Activated CD4-positive, alpha-beta T cell treated with anti-CD3 and anti-CD28 coated beads for 1 hour (primary cell): Measurements from ENCODE around the gene NGRN.
"Not testable (repeated sequence)": the region's sequence is repeated elsewhere in the genome, so short reads cannot be mapped to it uniquely, and the experiment has no call there.

Source experiments
- DNase-seq: peaks from one replicate; pipeline ENCODE4 v3.0.0-alpha.2; 2020

NGRN gene

GRCh38 chr15:90234096-90234988 lies 31.1 kb upstream of the NGRN start, which contains the start of gene GDPGP1:
TSS of gene GDPGP1 (plus strand) at chr15:90234209. CDS start at chr15:90240909, 6,700 bp downstream.
- DNase-seq: peak; percentile 95

- DNase-seq: no peak
Observed at GRCh38 chr15:90239371-90239770, 26.1 kb upstream of the NGRN start.

GRCh38 chr15:90240856-90241255 lies 24.6 kb upstream of the NGRN start:
- no peak for DNase-seq

- no peak for DNase-seq
Observed at GRCh38 chr15:90241343-90242192, 23.9 kb upstream of the NGRN start.

- no peak for DNase-seq
Observed at GRCh38 chr15:90243943-90244639, 21.4 kb upstream of the NGRN start.

- DNase-seq: no peak
Observed at GRCh38 chr15:90248789-90249202, 16.7 kb upstream of the NGRN start.

- peak; percentile 58 for DNase-seq
Observed at GRCh38 chr15:90249203-90249863, 16.1 kb upstream of the NGRN start, which contains the start of gene TTLL13. TSS of gene TTLL13 (plus strand) at chr15:90249556. CDS start at chr15:90250631, 1,075 bp downstream.

- no peak for DNase-seq
Observed at GRCh38 chr15:90257776-90258175, 7.7 kb upstream of the NGRN start.

- no peak for DNase-seq
Observed at GRCh38 chr15:90259524-90259923, 5.9 kb upstream of the NGRN start.

GRCh38 chr15:90260731-90261130 lies 4.7 kb upstream of the NGRN start:
- DNase-seq: not testable (repeated sequence)

- DNase-seq: no peak
Observed at GRCh38 chr15:90261811-90262210, 3.7 kb upstream of the NGRN start.

- DNase-seq: no peak
Observed at GRCh38 chr15:90262426-90262825, 3.0 kb upstream of the NGRN start.

GRCh38 chr15:90264671-90265070 lies 801 bp upstream of the NGRN start:
- DNase-seq: no peak

GRCh38 chr15:90266061-90266431 lies 574 bp downstream of the NGRN start:
- peak; percentile 10 for DNase-seq

GRCh38 chr15:90266485-90266884 lies 1.0 kb downstream of the NGRN start:
- DNase-seq: no peak

- DNase-seq: no peak
Observed at GRCh38 chr15:90268415-90268814, 2.9 kb downstream of the NGRN start.

- no peak for DNase-seq
Observed at GRCh38 chr15:90270502-90271150, 5.2 kb downstream of the NGRN start.

GRCh38 chr15:90271459-90272166 lies 6.1 kb downstream of the NGRN start:
- no peak for DNase-seq

GRCh38 chr15:90278467-90278866 lies 13.0 kb downstream of the NGRN start:
- not testable (repeated sequence) for DNase-seq

- not testable (repeated sequence) for DNase-seq
Observed at GRCh38 chr15:90280743-90281142, 15.3 kb downstream of the NGRN start.

GRCh38 chr15:90281637-90282036 lies 16.2 kb downstream of the NGRN start:
- not testable (repeated sequence) for DNase-seq
